WTC11 (cell line): ENCODE results near the gene WDR87.

Experiments used
- SMAD4 ChIP-seq: sonication (generic); formaldehyde crosslinking; IDR thresholded peaks from 2 replicates; pipeline ENCODE4 v1.8.0; 2022; ENCODE audit warnings: mild to moderate bottlenecking, missing genetic modification reagents
- TF ChIP-seq, protein P1 (sequence below): sonication (generic); formaldehyde crosslinking; conservative IDR thresholded peaks from 2 replicates; pipeline ENCODE4 v1.8.1; 2022; ENCODE audit warnings: mild to moderate bottlenecking, missing genetic modification reagents
- TF ChIP-seq, protein P2 (sequence below): fragments of 200-600 bp; IDR thresholded peaks from 2 replicates; pipeline ENCODE4 v1.8.0; 2022; ENCODE audit warnings: antibody characterized with exemption
- TF ChIP-seq, protein P3 (sequence below): sonication (generic); formaldehyde crosslinking; IDR thresholded peaks from 2 replicates; pipeline ENCODE4 v1.8.0; 2022; ENCODE audit warnings: mild to moderate bottlenecking, missing genetic modification reagents

DNA sequence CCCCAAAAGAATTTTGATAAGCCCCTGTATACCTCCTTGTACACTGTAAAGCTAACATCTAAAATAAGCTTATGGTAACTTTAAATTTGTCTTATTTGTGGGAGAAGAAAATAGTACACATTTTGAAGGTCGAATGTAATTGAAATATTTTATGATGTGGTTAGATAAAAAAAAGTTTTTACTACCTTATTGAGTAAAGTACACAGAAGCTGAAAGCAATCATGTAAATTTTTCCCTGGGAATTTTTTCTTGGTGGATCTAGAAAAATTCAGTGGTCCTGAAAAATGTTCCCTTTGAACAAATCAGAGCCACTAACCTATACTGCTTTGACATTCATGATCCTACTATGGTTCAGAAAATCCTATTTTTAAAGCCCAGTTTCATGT is 47.5 kb upstream of the WDR87 start:
- TF ChIP-seq SMAD4 (CRISPR knock-in tag) = no peak
- TF ChIP-seq, protein P1, sequence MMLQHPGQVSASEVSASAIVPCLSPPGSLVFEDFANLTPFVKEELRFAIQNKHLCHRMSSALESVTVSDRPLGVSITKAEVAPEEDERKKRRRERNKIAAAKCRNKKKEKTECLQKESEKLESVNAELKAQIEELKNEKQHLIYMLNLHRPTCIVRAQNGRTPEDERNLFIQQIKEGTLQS = no peak
- TF ChIP-seq, protein P2, sequence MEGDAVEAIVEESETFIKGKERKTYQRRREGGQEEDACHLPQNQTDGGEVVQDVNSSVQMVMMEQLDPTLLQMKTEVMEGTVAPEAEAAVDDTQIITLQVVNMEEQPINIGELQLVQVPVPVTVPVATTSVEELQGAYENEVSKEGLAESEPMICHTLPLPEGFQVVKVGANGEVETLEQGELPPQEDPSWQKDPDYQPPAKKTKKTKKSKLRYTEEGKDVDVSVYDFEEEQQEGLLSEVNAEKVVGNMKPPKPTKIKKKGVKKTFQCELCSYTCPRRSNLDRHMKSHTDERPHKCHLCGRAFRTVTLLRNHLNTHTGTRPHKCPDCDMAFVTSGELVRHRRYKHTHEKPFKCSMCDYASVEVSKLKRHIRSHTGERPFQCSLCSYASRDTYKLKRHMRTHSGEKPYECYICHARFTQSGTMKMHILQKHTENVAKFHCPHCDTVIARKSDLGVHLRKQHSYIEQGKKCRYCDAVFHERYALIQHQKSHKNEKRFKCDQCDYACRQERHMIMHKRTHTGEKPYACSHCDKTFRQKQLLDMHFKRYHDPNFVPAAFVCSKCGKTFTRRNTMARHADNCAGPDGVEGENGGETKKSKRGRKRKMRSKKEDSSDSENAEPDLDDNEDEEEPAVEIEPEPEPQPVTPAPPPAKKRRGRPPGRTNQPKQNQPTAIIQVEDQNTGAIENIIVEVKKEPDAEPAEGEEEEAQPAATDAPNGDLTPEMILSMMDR = no peak
- TF ChIP-seq, protein P3, sequence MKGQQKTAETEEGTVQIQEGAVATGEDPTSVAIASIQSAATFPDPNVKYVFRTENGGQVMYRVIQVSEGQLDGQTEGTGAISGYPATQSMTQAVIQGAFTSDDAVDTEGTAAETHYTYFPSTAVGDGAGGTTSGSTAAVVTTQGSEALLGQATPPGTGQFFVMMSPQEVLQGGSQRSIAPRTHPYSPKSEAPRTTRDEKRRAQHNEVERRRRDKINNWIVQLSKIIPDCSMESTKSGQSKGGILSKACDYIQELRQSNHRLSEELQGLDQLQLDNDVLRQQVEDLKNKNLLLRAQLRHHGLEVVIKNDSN (CRISPR knock-in tag) = no peak
